Testis (tissue), 2 donors: ENCODE data around the gene INHBE.

Experiments
- POLR2A ChIP-seq: fragments of 450-650 bp; IDR thresholded peaks from one replicate; pipeline ENCODE4 v1.6.1; 2017; ENCODE audit warnings: antibody characterized with exemption, mild to moderate bottlenecking, moderate library complexity
- TF ChIP-seq, protein P1 (sequence below), 3 experiments: fragments of 450-650 bp in 2 of 3; fragments of 200-600 bp in 1 of 3; sonication (generic) in 1 of 3; IDR thresholded peaks; one replicate each; pipeline ENCODE4 v1.5.1; 2016 to 2019; ENCODE audit warnings: antibody characterized with exemption in 3 of 3, mild to moderate bottlenecking in 2 of 3, moderate library complexity in 1 of 3

DNA sequence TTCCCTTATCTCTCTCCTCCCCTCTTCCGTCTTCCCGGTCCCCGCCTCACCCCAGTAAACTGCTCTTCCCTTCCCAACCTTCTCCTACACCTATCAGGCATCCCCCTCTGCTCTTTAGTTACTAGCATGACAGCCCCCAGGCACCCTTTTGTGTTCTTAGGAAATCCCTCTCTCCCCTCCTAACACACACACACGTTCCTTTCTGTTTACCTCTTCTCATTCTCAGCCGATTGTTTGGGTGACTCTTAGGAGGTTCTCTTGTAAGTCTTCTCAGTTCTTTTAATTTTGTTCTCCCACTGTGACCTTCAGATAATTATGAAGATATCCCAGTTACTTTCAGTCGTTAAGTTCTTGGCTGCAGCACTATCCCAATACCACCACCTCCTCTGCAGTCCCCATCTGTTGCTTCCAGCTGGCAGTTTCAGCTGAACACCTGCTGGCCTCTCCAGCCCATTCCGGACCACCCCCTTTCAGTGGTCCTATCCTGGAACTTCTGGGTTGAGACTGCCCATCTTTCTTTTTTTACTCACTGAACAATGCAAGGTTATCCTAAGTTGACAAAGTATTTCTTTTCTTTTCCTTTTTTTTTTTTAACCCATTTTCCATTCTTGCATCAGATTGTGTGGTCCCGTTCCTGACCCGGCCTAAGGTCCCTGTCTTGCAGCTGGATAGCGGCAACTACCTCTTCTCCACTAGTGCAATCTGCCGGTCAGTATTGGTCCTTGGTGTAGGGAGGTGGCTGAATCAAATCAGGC lies 33.5 kb downstream of the INHBE start:
- TF ChIP-seq, protein P1, sequence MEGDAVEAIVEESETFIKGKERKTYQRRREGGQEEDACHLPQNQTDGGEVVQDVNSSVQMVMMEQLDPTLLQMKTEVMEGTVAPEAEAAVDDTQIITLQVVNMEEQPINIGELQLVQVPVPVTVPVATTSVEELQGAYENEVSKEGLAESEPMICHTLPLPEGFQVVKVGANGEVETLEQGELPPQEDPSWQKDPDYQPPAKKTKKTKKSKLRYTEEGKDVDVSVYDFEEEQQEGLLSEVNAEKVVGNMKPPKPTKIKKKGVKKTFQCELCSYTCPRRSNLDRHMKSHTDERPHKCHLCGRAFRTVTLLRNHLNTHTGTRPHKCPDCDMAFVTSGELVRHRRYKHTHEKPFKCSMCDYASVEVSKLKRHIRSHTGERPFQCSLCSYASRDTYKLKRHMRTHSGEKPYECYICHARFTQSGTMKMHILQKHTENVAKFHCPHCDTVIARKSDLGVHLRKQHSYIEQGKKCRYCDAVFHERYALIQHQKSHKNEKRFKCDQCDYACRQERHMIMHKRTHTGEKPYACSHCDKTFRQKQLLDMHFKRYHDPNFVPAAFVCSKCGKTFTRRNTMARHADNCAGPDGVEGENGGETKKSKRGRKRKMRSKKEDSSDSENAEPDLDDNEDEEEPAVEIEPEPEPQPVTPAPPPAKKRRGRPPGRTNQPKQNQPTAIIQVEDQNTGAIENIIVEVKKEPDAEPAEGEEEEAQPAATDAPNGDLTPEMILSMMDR (IDR thresholded peaks at IDR 0.05): no peak
- no peak for TF ChIP-seq POLR2A
